Measurements from ENCODE around the gene SEPTIN8. TPM values are rescaled to one million over a fixed set of nuclear protein-coding genes. Genes with fewer than 3 reads are reported as not detected.
"Not testable (repeated sequence)": the region's sequence is repeated elsewhere in the genome, so short reads cannot be mapped to it uniquely, and the experiment has no call there.

The SEPTIN8 gene
- polyA plus RNA-seq, 2 donors: 22.1 to 23.3 TPM

GRCh38 chr5:132812781-132813598 lies 36.0 kb upstream of the SEPTIN8 start, which contains the start of gene SOWAHA:
Gene SOWAHA (plus strand): TSS chr5:132813302. CDS start chr5:132813622, 320 bp downstream.
- H3K36me3 ChIP-seq (ENCODE audit: control insufficient read depth in 2 of 2, insufficient read depth in 2 of 2, low read length in 1 of 2): no peaks in the 10 kb centered on the region
- H3K4me1 ChIP-seq (ENCODE audit: control insufficient read depth in 2 of 2, insufficient read depth in 2 of 2, low read length in 1 of 2): peaks cover 0 to 6% of the 10 kb centered on the region in 2 donors
- no peak within 1 kb of the TSS for H3K27ac ChIP-seq (ENCODE audit: low read depth in 2 of 2, low read length in 1 of 2)
- 3 to 4% methylated on average over 53 to 68 of the region's 68 CpGs for WGBS, 2 donors
- peaks cover 0 to 3% of the 10 kb centered on the region in 2 donors for H3K9me3 ChIP-seq (ENCODE audit: control insufficient read depth in 2 of 2, insufficient read depth in 1 of 2, low read depth in 1 of 2, low read length in 1 of 2)
- peaks cover 0 to 7% of the 10 kb centered on the region in 2 donors for H3K27me3 ChIP-seq (ENCODE audit: control insufficient read depth in 1 of 2, insufficient read depth in 2 of 2, low read length in 2 of 2)
- peak within 1 kb of the TSS; percentile 47 to 57 for H3K4me3 ChIP-seq (ENCODE audit: low read depth in 1 of 2, low read length in 2 of 2)

- H3K4me1 ChIP-seq (ENCODE audit: control insufficient read depth in 2 of 2, insufficient read depth in 2 of 2, low read length in 1 of 2): peaks cover 0 to 6% of the 10 kb centered on the region in 2 donors
- peaks cover 0 to 3% of the 10 kb centered on the region in 2 donors for H3K9me3 ChIP-seq (ENCODE audit: control insufficient read depth in 2 of 2, insufficient read depth in 1 of 2, low read depth in 1 of 2, low read length in 1 of 2)
- H3K36me3 ChIP-seq (ENCODE audit: control insufficient read depth in 2 of 2, insufficient read depth in 2 of 2, low read length in 1 of 2): no peaks in the 10 kb centered on the region
- peaks cover 0 to 7% of the 10 kb centered on the region in 2 donors for H3K27me3 ChIP-seq (ENCODE audit: control insufficient read depth in 1 of 2, insufficient read depth in 2 of 2, low read length in 2 of 2)
- H3K27ac ChIP-seq (ENCODE audit: low read depth in 2 of 2, low read length in 1 of 2): no peak overlapping the region
- WGBS, 2 donors: 64 to 65% methylated on average over 18 of the region's 18 CpGs
- no peak overlapping the region for H3K4me3 ChIP-seq (ENCODE audit: low read depth in 1 of 2, low read length in 2 of 2)
Measured at GRCh38 chr5:132812123-132812765, 35.2 kb upstream of the SEPTIN8 start.

GRCh38 chr5:132810605-132811004 lies 33.6 kb upstream of the SEPTIN8 start:
- Histone ChIP-seq H3K27ac (ENCODE audit: low read depth in 2 of 2, low read length in 1 of 2) (no peak overlapping the region), H3K36me3 (ENCODE audit: control insufficient read depth in 2 of 2, insufficient read depth in 2 of 2, low read length in 1 of 2) (no peaks in the 10 kb centered on the region), H3K27me3 (ENCODE audit: control insufficient read depth in 1 of 2, insufficient read depth in 2 of 2, low read length in 2 of 2) (peaks cover 0 to 7% of the 10 kb centered on the region in 2 donors), H3K4me3 (ENCODE audit: low read depth in 1 of 2, low read length in 2 of 2) (no peak overlapping the region), H3K4me1 (ENCODE audit: control insufficient read depth in 2 of 2, insufficient read depth in 2 of 2, low read length in 1 of 2) (peaks cover 0 to 6% of the 10 kb centered on the region in 2 donors), H3K9me3 (ENCODE audit: control insufficient read depth in 2 of 2, insufficient read depth in 1 of 2, low read depth in 1 of 2, low read length in 1 of 2) (peaks cover 0 to 3% of the 10 kb centered on the region in 2 donors)
- 85 to 87% methylated on average over 5 of the region's 5 CpGs for WGBS, 2 donors

GRCh38 chr5:132808866-132809265 lies 31.8 kb upstream of the SEPTIN8 start:
- Histone ChIP-seq H3K9me3 (ENCODE audit: control insufficient read depth in 2 of 2, insufficient read depth in 1 of 2, low read depth in 1 of 2, low read length in 1 of 2) (no peaks in the 10 kb centered on the region), H3K4me3 (ENCODE audit: low read depth in 1 of 2, low read length in 2 of 2) (no peak overlapping the region), H3K4me1 (ENCODE audit: control insufficient read depth in 2 of 2, insufficient read depth in 2 of 2, low read length in 1 of 2) (peaks cover 0 to 3% of the 10 kb centered on the region in 2 donors), H3K36me3 (ENCODE audit: control insufficient read depth in 2 of 2, insufficient read depth in 2 of 2, low read length in 1 of 2) (no peaks in the 10 kb centered on the region), H3K27me3 (ENCODE audit: control insufficient read depth in 1 of 2, insufficient read depth in 2 of 2, low read length in 2 of 2) (peaks cover 0 to 5% of the 10 kb centered on the region in 2 donors), H3K27ac (ENCODE audit: low read depth in 2 of 2, low read length in 1 of 2) (no peak overlapping the region)
- WGBS, 2 donors: 35 to 38% methylated on average over 3 of the region's 3 CpGs

GRCh38 chr5:132808448-132808847 lies 31.4 kb upstream of the SEPTIN8 start:
- H3K4me3 ChIP-seq (ENCODE audit: low read depth in 1 of 2, low read length in 2 of 2): no peak overlapping the region
- WGBS, 2 donors: 35 to 41% methylated on average over 2 of the region's 2 CpGs

GRCh38 chr5:132807163-132807838 lies 30.3 kb upstream of the SEPTIN8 start:
- H3K9me3 ChIP-seq (ENCODE audit: control insufficient read depth in 2 of 2, insufficient read depth in 1 of 2, low read depth in 1 of 2, low read length in 1 of 2): no peaks in the 10 kb centered on the region
- H3K4me3 ChIP-seq (ENCODE audit: low read depth in 1 of 2, low read length in 2 of 2): no peak overlapping the region
- peaks cover 0 to 2% of the 10 kb centered on the region in 2 donors for H3K27me3 ChIP-seq (ENCODE audit: control insufficient read depth in 1 of 2, insufficient read depth in 2 of 2, low read length in 2 of 2)
- H3K4me1 ChIP-seq (ENCODE audit: control insufficient read depth in 2 of 2, insufficient read depth in 2 of 2, low read length in 1 of 2): no peaks in the 10 kb centered on the region
- no peaks in the 10 kb centered on the region for H3K36me3 ChIP-seq (ENCODE audit: control insufficient read depth in 2 of 2, insufficient read depth in 2 of 2, low read length in 1 of 2)
- 56 to 76% methylated on average over 12 of the region's 12 CpGs for WGBS, 2 donors
- H3K27ac ChIP-seq (ENCODE audit: low read depth in 2 of 2, low read length in 1 of 2): no peak overlapping the region

More at GRCh38 chr5:132808448-132808847, 31.4 kb upstream of the SEPTIN8 start:
- Histone ChIP-seq H3K4me1 (ENCODE audit: control insufficient read depth in 2 of 2, insufficient read depth in 2 of 2, low read length in 1 of 2) (no peaks in the 10 kb centered on the region), H3K27me3 (ENCODE audit: control insufficient read depth in 1 of 2, insufficient read depth in 2 of 2, low read length in 2 of 2) (peaks cover 0 to 5% of the 10 kb centered on the region in 2 donors), H3K9me3 (ENCODE audit: control insufficient read depth in 2 of 2, insufficient read depth in 1 of 2, low read depth in 1 of 2, low read length in 1 of 2) (no peaks in the 10 kb centered on the region), H3K27ac (ENCODE audit: low read depth in 2 of 2, low read length in 1 of 2) (no peak overlapping the region), H3K36me3 (ENCODE audit: control insufficient read depth in 2 of 2, insufficient read depth in 2 of 2, low read length in 1 of 2) (no peaks in the 10 kb centered on the region)

- WGBS, 2 donors: 80 to 91% methylated on average over 12 of the region's 12 CpGs
- H3K36me3 ChIP-seq (ENCODE audit: control insufficient read depth in 2 of 2, insufficient read depth in 2 of 2, low read length in 1 of 2); H3K4me1 ChIP-seq (ENCODE audit: control insufficient read depth in 2 of 2, insufficient read depth in 2 of 2, low read length in 1 of 2); H3K4me3 ChIP-seq (ENCODE audit: low read depth in 1 of 2, low read length in 2 of 2); H3K9me3 ChIP-seq (ENCODE audit: control insufficient read depth in 2 of 2, insufficient read depth in 1 of 2, low read depth in 1 of 2, low read length in 1 of 2); H3K27ac ChIP-seq (ENCODE audit: low read depth in 2 of 2, low read length in 1 of 2); H3K27me3 ChIP-seq (ENCODE audit: control insufficient read depth in 1 of 2, insufficient read depth in 2 of 2, low read length in 2 of 2): not testable (repeated sequence)
Measured at GRCh38 chr5:132806804-132807162, 29.7 kb upstream of the SEPTIN8 start.

- not testable (repeated sequence) for H3K36me3 ChIP-seq (ENCODE audit: control insufficient read depth in 2 of 2, insufficient read depth in 2 of 2, low read length in 1 of 2); H3K27me3 ChIP-seq (ENCODE audit: control insufficient read depth in 1 of 2, insufficient read depth in 2 of 2, low read length in 2 of 2); H3K4me1 ChIP-seq (ENCODE audit: control insufficient read depth in 2 of 2, insufficient read depth in 2 of 2, low read length in 1 of 2); H3K27ac ChIP-seq (ENCODE audit: low read depth in 2 of 2, low read length in 1 of 2); H3K4me3 ChIP-seq (ENCODE audit: low read depth in 1 of 2, low read length in 2 of 2); H3K9me3 ChIP-seq (ENCODE audit: control insufficient read depth in 2 of 2, insufficient read depth in 1 of 2, low read depth in 1 of 2, low read length in 1 of 2)
- 92 to 93% methylated on average over 6 of the region's 6 CpGs for WGBS, 2 donors
Measured at GRCh38 chr5:132805872-132806271, 28.8 kb upstream of the SEPTIN8 start.

- not testable (repeated sequence) for H3K36me3 ChIP-seq (ENCODE audit: control insufficient read depth in 2 of 2, insufficient read depth in 2 of 2, low read length in 1 of 2); H3K4me3 ChIP-seq (ENCODE audit: low read depth in 1 of 2, low read length in 2 of 2); H3K27me3 ChIP-seq (ENCODE audit: control insufficient read depth in 1 of 2, insufficient read depth in 2 of 2, low read length in 2 of 2); H3K9me3 ChIP-seq (ENCODE audit: control insufficient read depth in 2 of 2, insufficient read depth in 1 of 2, low read depth in 1 of 2, low read length in 1 of 2); H3K27ac ChIP-seq (ENCODE audit: low read depth in 2 of 2, low read length in 1 of 2); H3K4me1 ChIP-seq (ENCODE audit: control insufficient read depth in 2 of 2, insufficient read depth in 2 of 2, low read length in 1 of 2)
- WGBS, 2 donors: 89 to 100% methylated on average over 1 of the region's 1 CpG
Measured at GRCh38 chr5:132804219-132804618, 27.2 kb upstream of the SEPTIN8 start.
